GM18526 (cell line): Measurements from ENCODE around the gene TREM2.

Experiments used
- POLR2A ChIP-seq: IDR thresholded peaks from 3 replicates; pipeline ENCODE4 v1.6.1; 2011; ENCODE audit not compliant: insufficient read length; ENCODE audit errors: extremely low read depth

The TREM2 gene

GRCh38 chr6:41167173-41167963 lies 4.5 kb upstream of the TREM2 start:
- no peak for TF ChIP-seq POLR2A

- TF ChIP-seq POLR2A: no peak
Observed at GRCh38 chr6:41164551-41165120, 1.7 kb upstream of the TREM2 start.

GRCh38 chr6:41163419-41163717 lies 452 bp upstream of the TREM2 start:
- TF ChIP-seq POLR2A: no peak

GRCh38 chr6:41161851-41162552 lies 914 bp downstream of the TREM2 start:
- no peak for TF ChIP-seq POLR2A

- no peak for TF ChIP-seq POLR2A
Observed at GRCh38 chr6:41161380-41161779, 1.5 kb downstream of the TREM2 start.

- no peak for TF ChIP-seq POLR2A
Observed at GRCh38 chr6:41160933-41161332, 2.0 kb downstream of the TREM2 start.

GRCh38 chr6:41159415-41160082 lies 3.4 kb downstream of the TREM2 start:
- no peak for TF ChIP-seq POLR2A

- TF ChIP-seq POLR2A: no peak
Observed at GRCh38 chr6:41157323-41157722, 5.6 kb downstream of the TREM2 start.

GRCh38 chr6:41156771-41157170 lies 6.1 kb downstream of the TREM2 start:
- TF ChIP-seq POLR2A: no peak

- no peak for TF ChIP-seq POLR2A
Observed at GRCh38 chr6:41156001-41156400, 6.9 kb downstream of the TREM2 start.

- no peak for TF ChIP-seq POLR2A
Observed at GRCh38 chr6:41155132-41155805, 7.6 kb downstream of the TREM2 start.

GRCh38 chr6:41153992-41154625 lies 8.8 kb downstream of the TREM2 start, which contains the start of gene TREML1:
Gene TREML1 (minus strand): TSS chr6:41154347. CDS start chr6:41154288, 59 bp downstream.
- no peak for TF ChIP-seq POLR2A

GRCh38 chr6:41153451-41153850 lies 9.5 kb downstream of the TREM2 start:
- TF ChIP-seq POLR2A: no peak

GRCh38 chr6:41150671-41151070 lies 12.2 kb downstream of the TREM2 start:
- TF ChIP-seq POLR2A: no peak

GRCh38 chr6:41147917-41148316 lies 15.0 kb downstream of the TREM2 start:
- TF ChIP-seq POLR2A: no peak
